Measurements from ENCODE around the gene MEF2A.

MEF2A gene

GRCh38 chr15:99621767-99622166, 56.0 kb downstream of the MEF2A start:
- no peak for DNase-seq
- Mint-ChIP-seq H3K36me3 (ENCODE audit: insufficient read depth) (no peaks in the 10 kb centered on the region), H3K4me1 (ENCODE audit: low read depth in 2 of 2) (peaks cover 17 to 42% of the 10 kb centered on the region in 2 donors), H3K4me3 (no peak overlapping the region), H3K27me3 (no peaks in the 10 kb centered on the region), H3K27ac (no peak overlapping the region), H3K9me3 (peaks cover 0 to 2% of the 10 kb centered on the region in 2 donors)
- no peak for ATAC-seq (replicated peaks)

GRCh38 chr15:99628374-99629001, 62.7 kb downstream of the MEF2A start:
- no peak for ATAC-seq (replicated peaks)
- H3K36me3 Mint-ChIP-seq (ENCODE audit: insufficient read depth): no peaks in the 10 kb centered on the region
- H3K27me3 Mint-ChIP-seq: no peaks in the 10 kb centered on the region
- H3K27ac Mint-ChIP-seq: peak overlapping the region in 1 of 2 donors; percentile 53
- peaks cover 0 to 2% of the 10 kb centered on the region in 2 donors for H3K9me3 Mint-ChIP-seq
- peaks cover 26 to 58% of the 10 kb centered on the region in 2 donors for H3K4me1 Mint-ChIP-seq (ENCODE audit: low read depth in 2 of 2)
- no peak for DNase-seq
- H3K4me3 Mint-ChIP-seq: no peak overlapping the region

- Mint-ChIP-seq H3K9me3 (no peaks in the 10 kb centered on the region), H3K36me3 (ENCODE audit: insufficient read depth) (peaks cover 4% of the 10 kb centered on the region), H3K27ac (no peak overlapping the region), H3K4me3 (no peak overlapping the region), H3K4me1 (ENCODE audit: low read depth in 2 of 2) (peaks cover 26 to 62% of the 10 kb centered on the region in 2 donors), H3K27me3 (no peaks in the 10 kb centered on the region)
- ATAC-seq (replicated peaks) (no peak), DNase-seq (no peak)
Observed at GRCh38 chr15:99630607-99631131, 64.9 kb downstream of the MEF2A start.

GRCh38 chr15:99631255-99631654, 65.5 kb downstream of the MEF2A start:
- Mint-ChIP-seq H3K4me1 (ENCODE audit: low read depth in 2 of 2) (peaks cover 23 to 56% of the 10 kb centered on the region in 2 donors), H3K36me3 (ENCODE audit: insufficient read depth) (peaks cover 4% of the 10 kb centered on the region)
- peak; percentile 21 for ATAC-seq (replicated peaks)

GRCh38 chr15:99632521-99632920, 66.7 kb downstream of the MEF2A start:
- Mint-ChIP-seq H3K27ac (no peak overlapping the region), H3K4me3 (no peak overlapping the region), H3K27me3 (no peaks in the 10 kb centered on the region), H3K9me3 (no peaks in the 10 kb centered on the region), H3K36me3 (ENCODE audit: insufficient read depth) (peaks cover 4% of the 10 kb centered on the region), H3K4me1 (ENCODE audit: low read depth in 2 of 2) (peaks cover 18 to 47% of the 10 kb centered on the region in 2 donors)
- ATAC-seq (replicated peaks) (no peak), DNase-seq (no peak)

More at GRCh38 chr15:99631255-99631654, 65.5 kb downstream of the MEF2A start:
- Mint-ChIP-seq H3K27me3 (no peaks in the 10 kb centered on the region), H3K27ac (no peak overlapping the region), H3K9me3 (no peaks in the 10 kb centered on the region), H3K4me3 (no peak overlapping the region)
- no peak for DNase-seq

GRCh38 chr15:99633655-99634054, 67.9 kb downstream of the MEF2A start:
- no peak for DNase-seq
- ATAC-seq (replicated peaks): no peak
- Mint-ChIP-seq H3K4me3 (no peak overlapping the region), H3K27ac (no peak overlapping the region), H3K27me3 (no peaks in the 10 kb centered on the region), H3K36me3 (ENCODE audit: insufficient read depth) (peaks cover 4% of the 10 kb centered on the region), H3K9me3 (no peaks in the 10 kb centered on the region), H3K4me1 (ENCODE audit: low read depth in 2 of 2) (peaks cover 15 to 50% of the 10 kb centered on the region in 2 donors)

- DNase-seq (no peak), ATAC-seq (replicated peaks) (no peak)
- H3K36me3 Mint-ChIP-seq (ENCODE audit: insufficient read depth): peaks cover 4% of the 10 kb centered on the region
- H3K27me3 Mint-ChIP-seq: no peaks in the 10 kb centered on the region
- peaks cover 13 to 49% of the 10 kb centered on the region in 2 donors for H3K4me1 Mint-ChIP-seq (ENCODE audit: low read depth in 2 of 2)
- no peaks in the 10 kb centered on the region for H3K9me3 Mint-ChIP-seq
- H3K27ac Mint-ChIP-seq: no peak overlapping the region
- H3K4me3 Mint-ChIP-seq: no peak overlapping the region
Observed at GRCh38 chr15:99634576-99634975, 68.8 kb downstream of the MEF2A start.

GRCh38 chr15:99635145-99635544, 69.4 kb downstream of the MEF2A start:
- Mint-ChIP-seq H3K4me3 (no peak overlapping the region), H3K27ac (no peak overlapping the region), H3K9me3 (no peaks in the 10 kb centered on the region), H3K27me3 (no peaks in the 10 kb centered on the region), H3K4me1 (ENCODE audit: low read depth in 2 of 2) (peaks cover 10 to 45% of the 10 kb centered on the region in 2 donors), H3K36me3 (ENCODE audit: insufficient read depth) (peaks cover 4% of the 10 kb centered on the region)
- no peak for ATAC-seq (replicated peaks)
- DNase-seq: no peak

- H3K27ac Mint-ChIP-seq: no peak overlapping the region
- no peaks in the 10 kb centered on the region for H3K9me3 Mint-ChIP-seq
- no peaks in the 10 kb centered on the region for H3K27me3 Mint-ChIP-seq
- no peak for DNase-seq
- no peak overlapping the region for H3K4me3 Mint-ChIP-seq
- no peak for ATAC-seq (replicated peaks)
- H3K4me1 Mint-ChIP-seq (ENCODE audit: low read depth in 2 of 2): peaks cover 7 to 40% of the 10 kb centered on the region in 2 donors
- H3K36me3 Mint-ChIP-seq (ENCODE audit: insufficient read depth): peaks cover 4% of the 10 kb centered on the region
Observed at GRCh38 chr15:99635794-99636193, 70.0 kb downstream of the MEF2A start.

- Mint-ChIP-seq H3K36me3 (ENCODE audit: insufficient read depth) (peaks cover 13% of the 10 kb centered on the region), H3K4me1 (ENCODE audit: low read depth in 2 of 2) (peaks cover 2 to 14% of the 10 kb centered on the region in 2 donors), H3K4me3 (no peak overlapping the region), H3K27me3 (no peaks in the 10 kb centered on the region), H3K27ac (peak overlapping the region in 1 of 2 donors; percentile 69), H3K9me3 (no peaks in the 10 kb centered on the region)
- ATAC-seq (replicated peaks): no peak
- DNase-seq: no peak
Observed at GRCh38 chr15:99644913-99645542, 79.2 kb downstream of the MEF2A start.

GRCh38 chr15:99645543-99645935, 79.8 kb downstream of the MEF2A start:
- no peaks in the 10 kb centered on the region for H3K9me3 Mint-ChIP-seq
- H3K4me3 Mint-ChIP-seq: no peak overlapping the region
- DNase-seq: no peak
- H3K4me1 Mint-ChIP-seq (ENCODE audit: low read depth in 2 of 2): peaks cover 2 to 14% of the 10 kb centered on the region in 2 donors
- H3K27me3 Mint-ChIP-seq: no peaks in the 10 kb centered on the region
- no peak for ATAC-seq (replicated peaks)
- H3K36me3 Mint-ChIP-seq (ENCODE audit: insufficient read depth): peaks cover 13% of the 10 kb centered on the region
- H3K27ac Mint-ChIP-seq: no peak overlapping the region

GRCh38 chr15:99645951-99646350, 80.2 kb downstream of the MEF2A start:
- ATAC-seq (replicated peaks) (no peak), DNase-seq (no peak)
- H3K27me3 Mint-ChIP-seq: no peaks in the 10 kb centered on the region
- H3K4me1 Mint-ChIP-seq (ENCODE audit: low read depth in 2 of 2): peaks cover 2 to 14% of the 10 kb centered on the region in 2 donors
- no peak overlapping the region for H3K4me3 Mint-ChIP-seq
- peaks cover 13% of the 10 kb centered on the region for H3K36me3 Mint-ChIP-seq (ENCODE audit: insufficient read depth)
- no peaks in the 10 kb centered on the region for H3K9me3 Mint-ChIP-seq
- no peak overlapping the region for H3K27ac Mint-ChIP-seq

GRCh38 chr15:99651023-99651807, 85.4 kb downstream of the MEF2A start:
- Mint-ChIP-seq H3K9me3 (no peaks in the 10 kb centered on the region), H3K27ac (no peak overlapping the region), H3K27me3 (no peaks in the 10 kb centered on the region), H3K4me3 (no peak overlapping the region), H3K36me3 (ENCODE audit: insufficient read depth) (peaks cover 3% of the 10 kb centered on the region), H3K4me1 (ENCODE audit: low read depth in 2 of 2) (peaks cover 0 to 6% of the 10 kb centered on the region in 2 donors)
- no peak for DNase-seq
- no peak for ATAC-seq (replicated peaks)
